Activated CD4-positive, alpha-beta T cell treated with anti-CD3 and anti-CD28 coated beads for 1 hour (primary cell): ENCODE data around the gene RELT.

Source experiments
- DNase-seq: peaks from one replicate; pipeline ENCODE4 v3.0.0-alpha.2; 2020

Gene RELT, protein sequence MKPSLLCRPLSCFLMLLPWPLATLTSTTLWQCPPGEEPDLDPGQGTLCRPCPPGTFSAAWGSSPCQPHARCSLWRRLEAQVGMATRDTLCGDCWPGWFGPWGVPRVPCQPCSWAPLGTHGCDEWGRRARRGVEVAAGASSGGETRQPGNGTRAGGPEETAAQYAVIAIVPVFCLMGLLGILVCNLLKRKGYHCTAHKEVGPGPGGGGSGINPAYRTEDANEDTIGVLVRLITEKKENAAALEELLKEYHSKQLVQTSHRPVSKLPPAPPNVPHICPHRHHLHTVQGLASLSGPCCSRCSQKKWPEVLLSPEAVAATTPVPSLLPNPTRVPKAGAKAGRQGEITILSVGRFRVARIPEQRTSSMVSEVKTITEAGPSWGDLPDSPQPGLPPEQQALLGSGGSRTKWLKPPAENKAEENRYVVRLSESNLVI

DNA sequence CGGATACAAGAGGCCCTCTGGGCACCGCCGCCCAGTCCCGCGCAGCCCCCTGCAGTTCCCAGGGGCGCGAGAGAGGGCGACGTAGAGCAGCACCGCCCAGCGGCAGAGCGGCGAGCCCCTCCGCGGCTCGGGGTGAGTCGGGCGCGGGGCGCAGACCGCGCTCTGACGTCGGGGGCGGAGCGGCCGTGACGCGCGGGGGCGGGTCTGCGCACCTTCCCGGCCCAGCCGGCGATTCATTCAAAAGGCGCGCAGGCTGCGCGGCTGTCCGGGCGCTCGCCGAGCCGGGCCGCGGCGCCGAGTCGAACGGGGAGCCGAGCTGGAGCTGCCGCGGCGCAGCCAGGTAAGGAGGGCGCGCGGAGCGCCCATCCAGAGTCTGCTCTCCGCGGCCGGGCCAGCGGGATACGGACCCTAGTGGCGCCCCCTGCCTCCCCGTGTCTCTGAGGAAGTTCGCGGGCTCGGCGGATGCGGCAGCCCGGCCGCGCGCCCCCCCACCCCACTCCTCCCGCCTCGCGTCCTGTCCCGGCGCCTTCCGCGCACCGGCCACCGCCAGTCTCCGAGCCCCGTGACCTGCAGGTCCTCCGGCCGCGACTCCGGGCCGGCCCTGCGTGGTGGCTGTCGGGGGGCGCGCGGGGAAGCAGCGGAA lies at the start of gene RELT:
RELT (plus strand) TSS at position 240 of the 643 bp plus-strand sequence. CDS start 12,738 bp downstream, outside the sequence.
- peak; percentile 89 for DNase-seq

DNA sequence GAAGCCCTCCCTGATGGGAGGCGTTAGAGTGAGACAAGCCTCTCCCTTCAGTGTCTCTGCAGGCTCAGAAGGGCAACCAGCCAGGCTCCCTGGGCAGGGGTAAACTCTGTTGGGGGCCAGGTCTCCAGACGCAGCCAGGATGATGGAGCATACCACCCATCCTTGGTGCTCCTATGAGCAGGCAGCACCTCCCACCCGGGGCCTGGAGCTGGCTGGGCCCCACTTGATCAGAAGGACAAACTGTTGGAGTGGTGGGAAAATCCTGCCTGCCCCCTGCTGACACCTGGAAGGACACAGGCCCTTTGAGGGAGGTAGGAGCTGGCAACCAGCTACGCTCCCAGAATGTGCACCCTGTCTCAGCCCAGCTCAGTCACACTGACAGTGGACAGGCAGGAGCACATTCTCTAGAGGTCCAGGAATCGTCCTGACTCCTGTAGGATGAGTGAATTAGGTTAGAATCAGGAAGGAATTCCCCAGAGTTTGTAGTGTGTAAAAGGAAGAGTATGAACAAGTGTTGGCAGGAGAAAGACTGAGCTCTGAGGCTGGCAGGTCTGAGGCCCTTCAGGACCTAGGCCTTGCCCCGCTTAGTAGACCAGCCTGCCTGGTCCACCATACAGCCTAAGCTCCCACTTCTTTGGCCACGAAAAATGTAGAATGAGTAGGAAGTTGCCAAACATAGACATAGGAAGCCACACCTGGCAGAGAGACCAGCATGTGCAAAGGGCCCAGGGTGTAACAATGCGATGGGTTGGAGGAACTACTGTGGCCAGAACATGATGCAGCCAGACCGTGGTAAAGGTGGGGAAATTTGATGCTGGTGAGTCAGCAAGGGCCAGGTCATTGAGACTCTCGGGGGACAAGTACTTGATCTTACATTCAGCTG lies 49.0 kb upstream of the RELT start:
- no peak for DNase-seq

DNA sequence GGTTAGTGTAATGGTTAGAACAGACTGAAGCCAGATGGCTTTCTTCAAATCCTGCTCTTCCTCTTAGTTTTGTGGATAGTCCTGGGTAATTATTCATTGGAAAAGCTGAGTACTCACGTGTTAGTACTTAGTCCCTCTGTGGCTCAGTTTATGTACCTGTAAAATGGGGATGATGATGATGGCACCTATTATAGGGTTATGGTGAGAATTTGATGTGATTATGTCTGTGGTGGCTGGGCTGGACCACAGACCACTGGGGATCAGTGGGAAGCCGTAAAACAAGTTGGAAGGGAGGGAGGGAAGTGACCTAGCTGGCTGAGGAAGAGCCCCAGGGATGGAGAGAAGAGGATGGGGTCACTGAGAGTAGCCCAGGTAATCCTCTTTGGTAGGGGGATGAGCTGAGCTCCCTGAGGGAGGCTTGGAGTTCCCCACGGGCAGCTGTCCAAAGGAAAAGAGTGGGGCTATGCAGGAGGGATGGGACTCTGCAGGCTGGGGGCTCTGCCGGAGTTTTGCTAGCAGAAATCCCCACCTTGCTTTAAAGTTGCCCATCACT lies 48.3 kb upstream of the RELT start:
- no peak for DNase-seq

DNA sequence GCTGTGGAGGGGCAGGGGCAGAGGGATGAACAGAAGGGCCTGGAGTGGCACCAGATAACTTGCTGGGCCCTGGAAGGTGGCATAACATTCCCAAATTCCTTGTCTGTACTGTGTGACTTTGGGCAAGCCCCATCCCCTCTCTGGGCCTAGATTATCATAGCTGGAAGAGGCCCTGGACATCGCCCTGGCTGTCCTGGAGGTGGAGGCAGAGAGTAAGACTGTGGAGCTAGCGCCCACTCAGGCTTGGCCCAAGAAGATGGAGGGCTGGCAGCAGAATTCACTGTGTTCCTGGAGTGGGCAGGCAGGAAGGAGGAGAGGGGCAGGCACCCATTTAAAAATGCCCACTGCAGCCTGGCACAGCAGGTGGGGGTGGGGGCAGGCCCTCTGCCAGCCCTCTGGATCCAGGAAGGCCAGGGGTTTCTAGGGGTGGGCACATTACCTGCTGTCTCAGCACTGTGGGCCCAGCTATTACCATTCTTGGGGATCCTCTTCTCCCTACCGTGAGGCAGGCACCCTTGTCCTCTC lies 45.6 kb upstream of the RELT start:
- no peak for DNase-seq

DNA sequence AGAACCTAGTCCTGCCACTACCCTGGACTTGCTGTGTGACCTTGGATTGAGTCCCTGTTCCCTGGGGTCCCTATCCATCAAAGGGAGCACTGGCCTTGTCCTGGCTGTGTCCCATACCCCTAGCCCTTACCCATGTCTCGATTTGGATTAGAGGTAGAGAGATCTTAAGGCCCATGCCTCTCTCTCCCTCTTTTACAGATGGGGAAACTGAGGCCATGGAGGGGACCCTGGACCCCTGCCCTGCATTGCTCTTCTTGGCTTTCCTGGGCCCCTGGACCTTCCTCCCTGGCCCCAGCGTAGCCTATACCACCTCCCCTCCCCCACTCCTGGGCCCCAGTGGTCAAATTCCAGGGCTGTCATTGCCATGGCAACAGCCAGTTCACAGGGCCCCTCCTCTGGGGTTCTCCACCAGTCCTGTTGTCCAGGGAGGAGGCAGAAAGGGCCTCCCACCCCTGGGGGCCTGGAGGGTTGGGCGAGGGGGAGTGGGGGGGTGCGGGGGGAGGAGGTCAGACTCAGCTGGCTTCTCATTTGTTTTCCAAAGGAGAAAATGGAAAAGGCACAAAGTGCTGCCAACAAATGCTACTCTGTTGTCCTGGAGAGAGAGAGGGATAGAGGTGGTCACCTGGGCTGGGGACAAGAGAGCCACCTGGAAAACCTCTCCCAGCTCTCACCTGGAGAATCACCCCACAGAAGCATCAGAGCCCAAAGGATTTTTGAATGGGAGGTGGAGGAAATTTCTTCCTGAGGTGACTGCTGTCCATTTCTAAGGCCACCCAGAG lies 44.9 kb upstream of the RELT start:
- no peak for DNase-seq

DNA sequence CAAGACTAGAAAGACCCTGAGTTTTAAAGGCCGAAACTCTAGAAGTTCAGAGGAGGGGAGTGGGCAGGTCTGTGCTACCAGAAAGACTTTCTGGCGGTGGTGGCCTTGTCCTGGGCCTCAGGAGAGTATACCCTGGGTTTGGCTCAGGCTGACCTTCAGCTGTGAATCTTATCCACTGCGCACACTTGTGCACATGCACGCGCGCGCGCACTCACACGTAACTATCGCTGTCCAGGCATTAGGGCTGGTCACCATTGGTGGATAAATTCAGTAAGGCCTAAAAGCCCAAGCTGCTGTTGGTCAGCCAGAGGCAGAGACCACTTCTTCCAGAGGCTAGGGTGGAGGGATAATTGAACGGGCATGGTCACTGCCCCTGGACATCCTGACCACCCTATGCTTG lies 43.0 kb upstream of the RELT start:
- DNase-seq, result no peak

DNA sequence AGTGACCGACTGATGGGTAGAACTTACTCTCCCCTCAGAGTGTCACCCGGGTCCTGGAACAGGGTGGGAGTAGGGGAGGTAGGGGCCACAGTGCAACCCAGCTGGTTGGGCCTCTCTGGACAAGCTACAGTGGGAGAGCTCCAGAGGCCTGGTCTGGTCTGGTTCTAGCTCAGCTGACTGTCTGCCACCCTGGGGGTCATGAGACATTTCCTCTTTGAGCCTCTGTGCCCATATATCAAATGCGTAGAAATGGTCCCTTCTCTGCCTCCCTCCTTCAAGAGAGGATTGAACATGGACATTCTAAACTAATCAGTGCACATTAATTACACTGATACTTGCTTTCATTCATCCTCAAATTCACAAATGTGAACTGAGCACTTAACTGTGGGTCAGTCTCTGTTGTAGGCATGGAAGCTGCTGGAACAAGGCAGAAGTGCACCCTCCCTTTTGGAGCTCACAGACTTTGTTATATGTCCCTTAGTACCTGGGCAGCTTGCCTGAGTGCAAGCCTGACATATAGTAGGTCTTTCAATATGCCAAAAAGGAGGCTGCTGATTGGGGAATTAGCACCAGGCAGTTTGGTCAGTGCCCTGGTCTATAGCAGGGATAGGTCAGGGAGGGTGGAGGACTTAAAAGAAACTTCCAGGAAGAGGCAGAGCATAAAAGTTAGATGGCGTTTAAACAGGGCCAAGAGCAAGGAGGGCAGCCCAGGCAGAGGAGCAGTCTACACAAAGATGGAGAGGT lies 42.4 kb upstream of the RELT start:
- DNase-seq, result no peak

DNA sequence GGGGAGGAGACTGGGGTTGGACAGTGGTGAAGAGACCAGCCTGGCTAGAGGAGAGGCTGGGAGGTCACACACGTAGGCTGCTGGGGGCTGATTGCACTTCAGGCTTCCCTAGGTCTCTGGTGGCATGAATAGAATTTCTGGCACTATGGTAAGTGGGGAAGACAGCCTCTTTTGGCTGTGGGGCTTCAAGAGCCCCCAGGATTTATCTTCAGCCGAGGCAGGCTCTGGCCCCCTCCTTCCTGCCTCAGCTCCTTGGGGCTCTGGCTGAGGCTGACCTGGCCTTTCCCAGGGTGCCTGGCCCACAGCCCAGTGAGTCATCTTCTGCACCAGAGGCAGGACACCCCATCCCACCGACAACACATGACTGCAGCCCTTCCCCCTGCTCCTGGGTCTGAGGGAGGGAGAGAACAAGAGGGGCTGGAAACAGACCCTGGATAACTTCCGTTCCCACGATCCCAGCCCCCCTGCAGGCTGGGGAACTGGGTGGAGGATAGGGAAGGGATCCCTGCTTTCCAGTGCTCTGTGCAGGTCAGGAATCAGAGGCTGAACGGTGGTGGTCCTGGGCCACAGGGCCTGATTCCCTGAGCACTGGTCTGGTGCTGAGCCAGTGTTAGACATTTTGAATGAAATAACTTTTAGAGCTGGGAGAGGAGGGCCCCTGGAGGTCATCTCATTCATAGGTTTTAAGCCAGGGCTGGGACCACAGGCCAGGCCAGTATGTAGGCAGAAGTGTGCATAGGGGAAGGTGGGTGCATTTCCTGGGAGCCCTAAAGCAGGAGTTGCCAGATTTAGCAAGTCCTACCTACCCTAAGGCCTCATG lies 41.6 kb upstream of the RELT start:
- DNase-seq, result no peak

DNA sequence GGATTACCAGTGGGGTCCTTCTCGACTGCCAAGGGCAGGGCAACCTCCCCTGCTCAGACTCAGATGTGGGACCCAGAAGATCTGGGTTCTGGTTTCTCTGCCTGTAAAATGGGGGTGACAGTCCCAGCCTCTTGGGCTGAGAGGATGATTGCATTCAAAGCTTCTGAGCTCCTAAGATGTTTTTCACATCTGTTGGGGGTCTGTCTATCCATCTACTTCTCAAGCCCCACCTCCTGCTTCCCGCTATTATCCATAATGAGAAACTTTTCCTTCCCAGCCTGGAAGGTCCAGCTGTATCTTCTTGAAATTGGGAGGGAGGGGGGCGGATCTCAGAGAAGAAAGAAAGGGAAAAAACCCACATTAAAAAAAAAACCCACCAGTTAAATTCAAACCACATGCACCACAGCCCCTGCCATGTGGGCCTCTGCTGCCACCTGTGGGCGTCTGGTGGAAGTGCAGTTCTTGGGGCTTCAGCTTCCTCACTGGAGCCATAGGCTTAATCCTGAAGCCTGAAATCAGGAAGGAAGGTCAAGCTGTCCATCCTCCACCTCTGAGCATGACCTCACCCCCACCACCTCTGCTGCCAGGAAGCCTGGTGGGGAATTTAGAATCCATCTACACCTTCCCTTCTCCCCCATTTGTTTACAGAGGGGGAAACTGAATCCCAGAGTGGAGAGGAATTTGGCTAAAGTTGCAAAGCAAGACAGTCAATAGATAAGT lies 40.8 kb upstream of the RELT start:
- DNase-seq, result peak; percentile 67

DNA sequence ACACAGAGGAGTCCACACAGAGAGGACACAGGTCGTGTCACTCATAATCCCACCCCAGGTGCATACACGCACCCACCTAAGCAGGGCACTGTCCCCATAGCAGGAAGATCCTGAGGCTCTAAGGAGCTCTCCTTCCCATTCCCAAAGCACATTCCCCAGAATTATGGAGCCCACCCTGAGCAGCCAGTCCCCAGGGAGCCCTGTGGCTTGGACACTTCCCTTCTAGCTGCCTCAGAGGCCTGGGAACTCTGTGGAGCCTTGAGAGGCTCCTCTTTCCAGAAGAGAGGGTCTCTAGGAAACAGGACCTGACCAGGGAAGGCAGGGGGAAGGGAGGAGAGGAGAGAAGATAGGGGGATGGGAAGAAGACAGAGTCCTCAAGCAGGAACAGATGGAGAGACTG lies 38.4 kb upstream of the RELT start:
- no peak for DNase-seq

DNA sequence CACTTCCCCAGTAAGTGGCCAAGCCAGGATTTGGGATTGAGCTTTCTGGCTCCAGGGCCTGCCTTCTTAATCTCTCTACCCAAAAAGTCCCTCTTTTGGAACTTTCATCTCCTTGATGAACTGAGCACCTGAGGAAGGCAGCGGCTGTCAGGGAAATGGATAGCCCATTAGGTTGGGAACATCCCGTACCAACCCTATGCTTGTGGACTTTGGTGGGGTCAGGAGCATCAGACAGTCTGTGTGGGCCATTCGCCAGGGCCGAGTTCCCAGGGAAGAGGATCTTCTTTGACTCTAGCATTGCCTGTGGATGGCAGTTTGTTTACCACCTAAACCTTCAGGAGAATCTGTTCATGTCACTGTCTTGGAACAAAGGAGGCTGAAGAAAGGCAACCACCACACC lies 37.9 kb upstream of the RELT start:
- DNase-seq, result no peak

DNA sequence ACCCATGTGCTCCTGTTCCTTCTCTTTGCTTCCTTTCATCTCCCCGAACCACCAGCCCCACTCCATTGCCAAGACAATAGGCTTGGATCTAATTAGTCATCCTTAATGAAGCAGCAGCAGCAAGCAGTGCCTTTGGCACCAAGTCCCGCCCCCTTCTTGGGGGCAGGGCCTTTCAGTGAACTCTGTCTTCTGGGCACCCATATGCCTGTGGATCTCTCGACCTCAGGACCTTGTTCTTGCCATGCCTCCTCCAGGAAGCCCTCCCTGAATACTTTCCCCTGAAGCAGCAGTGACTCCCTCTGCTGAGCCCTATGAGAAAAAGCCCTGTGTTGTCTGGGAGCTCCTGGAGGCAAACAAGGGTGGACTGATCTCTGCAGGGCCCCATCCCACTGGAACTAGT lies 36.0 kb upstream of the RELT start:
- DNase-seq, result no peak

DNA sequence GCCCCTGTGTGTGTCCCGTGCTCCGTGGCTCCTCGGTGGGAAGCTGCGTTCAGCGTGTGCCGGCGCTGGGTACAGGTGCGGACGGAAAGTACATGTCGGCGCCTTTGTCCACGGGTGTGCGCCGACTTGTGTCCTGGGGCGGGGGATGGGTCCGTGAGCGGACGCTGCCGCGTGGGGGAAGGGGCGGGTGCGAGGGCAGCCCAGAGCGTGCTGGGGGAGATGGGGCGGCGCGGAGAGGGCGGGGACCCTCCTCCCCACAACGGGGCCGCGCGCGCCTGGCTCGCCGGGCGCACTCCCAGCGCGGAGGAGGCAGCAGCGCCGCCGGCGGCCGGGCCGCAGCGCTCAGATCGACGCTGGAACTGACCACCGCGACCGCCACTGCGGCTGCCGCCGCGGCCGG lies 33.6 kb upstream of the RELT start:
- no peak for DNase-seq

DNA sequence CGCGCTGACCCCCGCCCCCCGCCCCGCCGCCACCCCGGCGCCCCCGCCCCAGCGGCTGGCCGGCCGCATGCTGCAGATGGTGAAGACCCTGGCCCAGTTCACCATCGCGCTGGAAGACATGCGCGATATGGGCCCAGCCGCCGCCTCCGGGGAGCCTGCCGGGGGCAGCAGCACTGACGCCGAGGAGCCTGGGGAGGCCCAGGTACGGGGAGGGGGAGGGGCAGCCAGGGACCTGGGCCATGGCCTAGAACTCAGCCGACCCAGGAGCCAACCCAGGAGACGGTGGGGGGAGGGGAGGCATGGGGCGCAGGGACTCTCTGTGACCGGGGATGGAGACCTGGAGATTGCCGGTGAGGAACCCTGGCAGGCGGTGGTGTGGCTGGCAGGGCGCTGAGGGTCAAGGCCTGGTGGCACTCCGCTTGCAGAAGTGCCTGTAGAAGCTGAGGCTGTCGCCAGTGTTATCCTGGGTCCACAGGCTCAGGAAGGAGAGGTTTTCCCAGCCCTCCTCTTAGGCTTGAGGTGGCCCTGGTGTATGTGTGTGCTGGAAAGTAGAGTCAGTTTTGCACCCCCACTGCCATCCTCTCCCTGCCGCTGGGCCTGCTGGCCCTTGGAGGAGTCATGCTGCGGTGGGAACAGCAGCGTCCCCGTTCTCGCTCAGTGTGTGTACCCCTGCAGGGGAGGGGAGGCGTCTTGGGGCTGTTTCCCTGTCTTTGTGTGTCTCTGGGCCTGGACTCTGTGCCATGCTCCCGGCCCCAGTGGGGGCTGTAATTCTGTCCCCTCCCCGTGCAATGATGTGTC lies 32.9 kb upstream of the RELT start:
- no peak for DNase-seq

DNA sequence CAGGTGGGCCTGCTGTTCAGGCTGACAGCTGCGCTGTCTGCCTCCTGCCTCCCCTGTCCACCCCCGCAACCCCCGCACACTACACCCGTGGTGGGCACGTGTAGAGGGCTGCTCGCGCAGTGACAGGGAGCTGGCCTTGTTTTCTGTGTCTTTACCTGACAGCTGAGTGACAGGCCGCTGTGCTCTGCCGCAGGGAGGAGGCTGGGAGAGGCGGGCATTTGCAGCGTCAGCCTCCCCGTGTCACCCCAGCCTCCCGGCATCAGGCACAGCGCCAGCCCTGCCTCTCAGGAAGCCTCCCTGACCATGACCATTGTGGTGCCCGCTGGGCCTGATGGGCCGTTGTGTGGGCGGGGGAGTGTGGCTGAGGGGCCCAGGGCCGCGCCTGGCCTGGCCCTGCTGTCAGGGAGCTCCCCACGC lies 32.0 kb upstream of the RELT start:
- DNase-seq, result no peak

DNA sequence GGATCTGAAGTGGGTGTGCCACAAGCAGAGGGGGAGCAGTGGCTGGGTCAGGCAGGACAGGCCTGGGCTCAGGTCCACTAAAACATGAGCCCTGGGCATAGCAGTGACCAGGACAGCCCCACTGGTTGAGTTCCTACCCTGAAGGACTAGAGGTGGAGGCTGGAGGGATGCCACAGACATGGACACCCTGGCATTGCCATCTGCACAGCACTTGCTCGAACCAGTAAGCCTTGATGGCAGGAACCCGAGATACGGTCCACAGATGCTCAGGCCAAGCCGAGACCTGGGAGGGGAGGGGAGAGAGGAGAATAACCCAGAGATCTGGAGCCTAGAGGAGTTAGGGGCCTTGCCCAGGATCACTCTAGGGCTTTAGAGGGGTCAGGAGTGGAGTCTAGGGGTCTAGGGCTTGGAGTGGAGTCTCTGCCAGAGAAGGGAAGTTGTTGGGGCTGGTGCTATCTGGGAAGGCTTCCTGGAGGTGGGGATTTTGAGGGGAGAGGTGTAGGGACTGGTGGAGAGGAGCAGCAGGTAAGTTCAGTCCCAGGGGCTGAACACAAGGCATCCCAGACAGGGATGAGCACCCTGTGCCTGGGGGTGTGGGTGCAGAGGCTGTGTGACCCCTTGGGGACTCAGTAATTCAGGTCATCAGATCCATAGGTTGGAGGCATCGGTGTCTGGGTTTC lies 30.6 kb upstream of the RELT start:
- DNase-seq, result no peak

DNA sequence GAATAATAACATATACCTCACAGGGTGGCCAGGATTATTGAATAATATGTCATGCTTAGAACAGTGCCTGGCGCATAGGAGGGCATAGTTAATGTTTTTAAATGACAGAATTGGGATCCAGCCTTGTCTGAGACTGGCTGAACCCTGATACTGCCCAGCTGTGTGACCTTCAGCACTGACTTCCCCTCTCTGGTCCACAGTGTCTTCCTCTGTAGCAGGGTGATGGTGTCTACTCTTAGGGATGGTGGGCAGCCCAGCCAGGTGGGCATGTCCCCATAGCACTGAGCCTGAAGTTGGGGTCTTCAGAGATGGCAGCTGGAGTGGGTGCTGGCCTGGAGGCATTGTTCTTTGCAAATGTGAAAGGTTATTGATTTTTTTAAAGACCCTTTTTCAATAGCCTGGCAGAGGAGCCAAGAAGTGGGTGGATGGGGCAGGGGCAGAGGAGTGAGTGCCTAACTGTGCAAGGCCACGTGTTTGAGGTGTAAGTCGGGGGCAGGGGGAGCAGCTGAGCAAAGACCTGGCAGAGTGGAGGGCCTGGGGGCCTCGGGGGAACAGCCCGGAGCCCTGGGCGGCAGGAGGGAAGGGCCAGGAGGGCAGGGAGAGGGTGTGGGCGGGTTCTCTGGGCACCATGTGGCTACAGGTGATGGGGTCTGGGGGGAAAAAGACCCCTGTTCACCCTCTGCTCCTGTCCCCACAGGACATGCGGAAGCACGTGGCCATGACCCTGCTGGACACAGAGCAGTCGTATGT lies 29.8 kb upstream of the RELT start:
- DNase-seq, result no peak

DNA sequence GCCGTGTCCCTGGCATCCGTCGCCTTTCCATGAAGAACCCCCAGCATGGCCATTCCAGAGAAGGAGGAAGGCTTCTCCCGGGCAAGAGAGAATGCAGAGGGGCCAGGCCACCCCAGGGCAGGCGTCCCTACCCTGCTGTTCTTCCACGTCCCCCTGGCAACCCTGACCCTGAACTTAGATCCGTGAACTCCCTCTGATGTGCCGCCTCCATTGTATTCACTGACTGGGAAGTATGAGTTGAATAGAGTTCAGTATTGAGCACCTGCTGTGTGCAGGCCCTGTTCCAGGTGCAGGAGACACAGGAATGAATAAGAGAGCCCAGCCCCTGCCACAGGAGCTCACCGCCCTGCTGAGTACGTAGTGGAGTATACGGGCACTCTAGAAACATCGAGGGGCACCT lies 29.1 kb upstream of the RELT start:
- no peak for DNase-seq
